22Rv1 (cell line): ENCODE results near the gene IP6K3.

Experiments used
- ZFX ChIP-seq: fragments of 450-650 bp; IDR thresholded peaks from 2 replicates; pipeline ENCODE4 v1.6.1; 2017; ENCODE audit warnings: antibody characterized with exemption, borderline replicate concordance
- TF ChIP-seq, protein P1 (sequence below): fragments of 450-650 bp; IDR thresholded peaks from 2 replicates; pipeline ENCODE4 v1.5.1; 2017; ENCODE audit warnings: mild to moderate bottlenecking

DNA sequence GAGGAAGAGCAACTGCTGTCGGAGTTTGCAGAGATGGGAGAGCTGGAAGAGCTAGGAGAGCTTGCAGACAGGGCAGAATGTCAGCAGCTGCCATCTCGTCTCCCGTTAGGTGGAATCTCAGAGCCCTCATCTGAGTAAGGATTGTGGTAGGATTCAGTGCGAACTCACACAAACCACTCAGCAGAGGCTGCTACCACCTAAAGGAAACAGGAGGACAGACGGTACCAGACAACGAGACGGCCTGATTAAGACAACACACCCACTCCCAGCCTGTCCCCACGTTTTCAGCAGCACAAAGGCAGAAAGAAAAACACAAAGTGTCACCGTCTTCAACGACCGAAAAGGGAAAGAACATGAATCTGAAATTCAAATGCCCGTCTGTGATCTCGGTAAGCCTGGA is 38.1 kb upstream of the IP6K3 start:
- TF ChIP-seq, protein P1, sequence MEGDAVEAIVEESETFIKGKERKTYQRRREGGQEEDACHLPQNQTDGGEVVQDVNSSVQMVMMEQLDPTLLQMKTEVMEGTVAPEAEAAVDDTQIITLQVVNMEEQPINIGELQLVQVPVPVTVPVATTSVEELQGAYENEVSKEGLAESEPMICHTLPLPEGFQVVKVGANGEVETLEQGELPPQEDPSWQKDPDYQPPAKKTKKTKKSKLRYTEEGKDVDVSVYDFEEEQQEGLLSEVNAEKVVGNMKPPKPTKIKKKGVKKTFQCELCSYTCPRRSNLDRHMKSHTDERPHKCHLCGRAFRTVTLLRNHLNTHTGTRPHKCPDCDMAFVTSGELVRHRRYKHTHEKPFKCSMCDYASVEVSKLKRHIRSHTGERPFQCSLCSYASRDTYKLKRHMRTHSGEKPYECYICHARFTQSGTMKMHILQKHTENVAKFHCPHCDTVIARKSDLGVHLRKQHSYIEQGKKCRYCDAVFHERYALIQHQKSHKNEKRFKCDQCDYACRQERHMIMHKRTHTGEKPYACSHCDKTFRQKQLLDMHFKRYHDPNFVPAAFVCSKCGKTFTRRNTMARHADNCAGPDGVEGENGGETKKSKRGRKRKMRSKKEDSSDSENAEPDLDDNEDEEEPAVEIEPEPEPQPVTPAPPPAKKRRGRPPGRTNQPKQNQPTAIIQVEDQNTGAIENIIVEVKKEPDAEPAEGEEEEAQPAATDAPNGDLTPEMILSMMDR, result no peak
- TF ChIP-seq ZFX, result no peak
